Transverse colon (tissue), 3 donors: ENCODE measurements around the gene RPL39L.

Source experiments
- CTCF ChIP-seq, 5 experiments: fragments of 200-600 bp in 3 of 5; fragments of 450-650 bp in 2 of 5; sonication (generic) in 3 of 5; IDR thresholded peaks; 1 replicate in 2 of 5; 2 replicates in 3 of 5; pipeline ENCODE4 v1.5.1; 2016 to 2017; ENCODE audit warnings: antibody characterized with exemption in 5 of 5, inconsistent platforms in 3 of 5, mild to moderate bottlenecking in 2 of 5, moderate library complexity in 1 of 5
- EP300 ChIP-seq: sonication (generic); formaldehyde crosslinking; IDR thresholded peaks from one replicate; pipeline ENCODE4 v1.6.1; 2017; ENCODE audit warnings: antibody characterized with exemption, low read depth
- POLR2A ChIP-seq: fragments of 450-650 bp; IDR thresholded peaks from one replicate; pipeline ENCODE4 v1.6.1; 2016; ENCODE audit warnings: antibody characterized with exemption, mild to moderate bottlenecking, moderate library complexity

- TF ChIP-seq CTCF (IDR thresholded peaks at IDR 0.05) (no peak), EP300 (no peak), POLR2A (no peak)
Measured at GRCh38 chr3:187105700-187106099, 33.6 kb downstream of the RPL39L start.
